Liver (tissue), 9 donors: ENCODE results near the gene FYCO1. TPM values are rescaled to one million over a fixed set of nuclear protein-coding genes. Genes with fewer than 3 reads are reported as not detected.

Experiments used
- DNase-seq: peaks from one replicate; pipeline ENCODE4 v3.0.0-alpha.2; 2017; ENCODE audit warnings: low spot score
- H3K27ac ChIP-seq, 2 donors: one replicate each; pipeline ENCODE4 v1.7.0; 2013; ENCODE audit warnings: inconsistent platforms in 2 of 2, low read length in 2 of 2, control low read depth in 1 of 2, low read depth in 1 of 2, mild to moderate bottlenecking in 1 of 2
- H3K27me3 ChIP-seq, 4 donors: one replicate each; pipeline versions ENCODE4 v1.6.1 to v1.7.0; 2013; ENCODE audit warnings: low read length in 3 of 4, inconsistent platforms in 1 of 4, mild to moderate bottlenecking in 1 of 4, moderate library complexity in 1 of 4; ENCODE audit not compliant: control insufficient read depth in 4 of 4, insufficient read depth in 4 of 4
- H3K36me3 ChIP-seq, 4 donors: one replicate each; pipeline versions ENCODE4 v1.6.1 to v1.7.0; 2013; ENCODE audit warnings: low read length in 3 of 4, mild to moderate bottlenecking in 3 of 4, low read depth in 1 of 4, moderate library complexity in 1 of 4; ENCODE audit not compliant: control insufficient read depth in 4 of 4, insufficient read depth in 3 of 4
- H3K4me1 ChIP-seq, 4 donors: one replicate each; pipeline versions ENCODE4 v1.6.1 to v1.7.0; 2013; ENCODE audit warnings: low read length in 3 of 4, mild to moderate bottlenecking in 3 of 4, moderate library complexity in 1 of 4; ENCODE audit not compliant: control insufficient read depth in 4 of 4, insufficient read depth in 4 of 4
- H3K4me3 ChIP-seq, 3 donors: one replicate each; pipeline versions ENCODE4 v1.6.1 to v1.7.0; 2013; ENCODE audit warnings: low read length in 3 of 3, control low read depth in 1 of 3, low read depth in 1 of 3, mild to moderate bottlenecking in 1 of 3
- H3K9ac ChIP-seq, 2 donors: one replicate each; pipeline ENCODE4 v1.7.0; 2013; ENCODE audit warnings: low read length in 2 of 2, mild to moderate bottlenecking in 2 of 2, moderate library complexity in 2 of 2, control low read depth in 1 of 2, low read depth in 1 of 2
- H3K9me3 ChIP-seq, 4 donors: one replicate each; pipeline versions ENCODE4 v1.6.1 to v1.7.0; 2013; ENCODE audit warnings: low read length in 3 of 4; ENCODE audit not compliant: control insufficient read depth in 4 of 4
- ATF3 ChIP-seq: IDR thresholded peaks from 2 replicates; pipeline ENCODE4 v1.6.1; 2016; ENCODE audit warnings: antibody characterized with exemption
- CTCF ChIP-seq: fragments of 150-350 bp; IDR thresholded peaks from 2 replicates; pipeline ENCODE4 v1.5.1; 2017; ENCODE audit warnings: improper control_type of control experiment, low read depth, low read length; ENCODE audit not compliant: missing input control
- EGR1 ChIP-seq, 2 donors: IDR thresholded peaks; 2 replicates each; pipeline ENCODE4 v1.6.1; 2016 to 2018; ENCODE audit warnings: antibody characterized with exemption in 2 of 2, low read depth in 2 of 2
- FOXA1 ChIP-seq: IDR thresholded peaks from 2 replicates; pipeline ENCODE4 v1.6.1; 2016; ENCODE audit warnings: antibody characterized with exemption
- FOXA2 ChIP-seq: IDR thresholded peaks from 2 replicates; pipeline ENCODE4 v1.6.1; 2016; ENCODE audit warnings: antibody characterized with exemption
- GABPA ChIP-seq, 2 donors: IDR thresholded peaks in 1 of 2; conservative IDR thresholded peaks in 1 of 2; 2 replicates each; pipeline ENCODE4 v1.6.1; 2016; ENCODE audit warnings: antibody characterized with exemption in 2 of 2, mild to moderate bottlenecking in 1 of 2, moderate library complexity in 1 of 2
- HNF4A ChIP-seq, 2 donors: conservative IDR thresholded peaks; 2 replicates each; pipeline ENCODE4 v1.6.1; 2016; ENCODE audit warnings: antibody characterized with exemption in 2 of 2, mild to moderate bottlenecking in 2 of 2
- HNF4G ChIP-seq: IDR thresholded peaks from 2 replicates; pipeline ENCODE4 v1.6.1; 2016; ENCODE audit warnings: antibody characterized with exemption
- JUND ChIP-seq, 2 donors: IDR thresholded peaks; 2 replicates each; pipeline ENCODE4 v1.6.1; 2016; ENCODE audit warnings: antibody characterized with exemption in 2 of 2
- MAX ChIP-seq: IDR thresholded peaks from 2 replicates; pipeline ENCODE4 v1.6.1; 2016; ENCODE audit warnings: antibody characterized with exemption
- NR2F2 ChIP-seq: IDR thresholded peaks from 2 replicates; pipeline ENCODE4 v1.6.1; 2016; ENCODE audit warnings: antibody characterized with exemption
- RAD21 ChIP-seq, 2 donors: IDR thresholded peaks; 2 replicates each; pipeline ENCODE4 v1.6.1; 2016; ENCODE audit warnings: antibody characterized with exemption in 2 of 2, mild to moderate bottlenecking in 2 of 2
- REST ChIP-seq: IDR thresholded peaks from 2 replicates; pipeline ENCODE4 v1.6.1; 2016; ENCODE audit warnings: antibody characterized with exemption, mild to moderate bottlenecking
- RXRA ChIP-seq, 2 donors: IDR thresholded peaks; 2 replicates each; pipeline ENCODE4 v1.6.1; 2017 to 2018; ENCODE audit warnings: antibody characterized with exemption in 2 of 2, mild to moderate bottlenecking in 1 of 2
- SP1 ChIP-seq: IDR thresholded peaks from 2 replicates; pipeline ENCODE4 v1.6.1; 2018; ENCODE audit warnings: antibody characterized with exemption, mild to moderate bottlenecking
- TAF1 ChIP-seq: conservative IDR thresholded peaks from 2 replicates; pipeline ENCODE4 v1.6.1; 2016; ENCODE audit warnings: antibody characterized with exemption, mild to moderate bottlenecking
- YY1 ChIP-seq: IDR thresholded peaks from 2 replicates; pipeline ENCODE4 v1.6.1; 2016; ENCODE audit warnings: antibody characterized with exemption, mild to moderate bottlenecking
- ZBTB33 ChIP-seq: IDR thresholded peaks from 2 replicates; pipeline ENCODE4 v1.6.1; 2016; ENCODE audit warnings: antibody characterized with exemption
- WGBS: extraction: QIAGEN DNeasy Blood & Tissue Kit; methylation state at CpG from one replicate; pipeline ENCODE4 v1.1.7; 2013; 5-methylcytosine and 5-hydroxymethylcytosine counted together
- polyA plus RNA-seq, 2 donors: library from polyadenylated mRNA; stranded (reverse) in 1 of 2; unstranded in 1 of 2; fragments of 200-250 nt in 1 of 2; fragments of >200 nt in 1 of 2; fragmentation: Nextera tagmentation in 1 of 2; extraction: Ambion mirVana in 1 of 2; gene quantifications; one replicate each; pipeline versions ENCODE4 v1.2.1 to v1.2.3, GENCODE V29; 2013 to 2015
- total RNA-seq, 2 donors: library from RNA; depleted of rRNA; stranded (reverse); fragments of >200 nt; gene quantifications; one replicate each; pipeline ENCODE4 v1.2.3, GENCODE V29; 2014
- donor health status: healthy.
- donor health status: healthy.
- donor health status: healthy.
- donor health status: healthy.
- donor health status: healthy.

Gene FYCO1
- total and polyA plus RNA-seq, 4 donors: 3.0 to 17.1 (median 10.2) TPM

GRCh38 chr3:46017720-46018119 lies 22.1 kb upstream of the FYCO1 start:
- TF ChIP-seq REST (no peak), JUND (IDR thresholded peaks at IDR 0.05) (no peak), FOXA1 (no peak), HNF4A (conservative IDR thresholded peaks at IDR 0.05) (no peak), ZBTB33 (no peak), RXRA (IDR thresholded peaks at IDR 0.05) (no peak), ATF3 (no peak), SP1 (no peak), GABPA (IDR thresholded peaks at IDR 0.05 in 1 of 2, conservative IDR thresholded peaks at IDR 0.05 in 1 of 2) (no peak), NR2F2 (no peak), CTCF (no peak), HNF4G (no peak), TAF1 (no peak), EGR1 (IDR thresholded peaks at IDR 0.05; ENCODE audit: low read depth in 2 of 2) (no peak), YY1 (no peak), FOXA2 (no peak), RAD21 (IDR thresholded peaks at IDR 0.05) (no peak), MAX (no peak)
- H3K27me3 ChIP-seq: no peaks in the 10 kb centered on the region
- 58% methylated on average over 2 of the region's 2 CpGs for WGBS
- H3K36me3 ChIP-seq: no peaks in the 10 kb centered on the region
- no peaks in the 10 kb centered on the region for H3K4me1 ChIP-seq
- H3K9me3 ChIP-seq: no peaks in the 10 kb centered on the region
- no peak overlapping the region for H3K27ac ChIP-seq
- H3K4me3 ChIP-seq: no peak overlapping the region
- no peak overlapping the region for H3K9ac ChIP-seq
- no peak for DNase-seq
